ENCODE data around the gene TEX14. TPM values are rescaled to one million over a fixed set of nuclear protein-coding genes. Genes with fewer than 3 reads are reported as not detected.

TEX14 gene
- total RNA-seq, 4 donors from 2014 or later, result 0.11 to 2.3 (median 0.27) TPM

GRCh38 chr17:58513965-58514769 is 177.7 kb downstream of the TEX14 start, which contains the start of gene MTMR4:
Gene MTMR4 (minus strand): TSS chr17:58514638. CDS start chr17:58514407, 231 bp downstream.
- peaks cover 27 to 38% of the 10 kb centered on the region in 2 donors for H3K4me1 ChIP-seq
- H3K27ac ChIP-seq, result peak within 1 kb of the TSS; percentile 44 to 73 (median 70)
- peak; percentile 84 to 88 for DNase-seq
- intact Hi-C loops (cut with DNase I), result loop anchor here (5.0 to 10.0 kb wide), 2 partner anchors 121 to 488 kb away; no protein-coding TSS in a partner anchor
- WGBS, 2 donors, result 1 to 3% methylated on average over 27 to 29 of the region's 64 CpGs
- TF ChIP-seq, protein P1, sequence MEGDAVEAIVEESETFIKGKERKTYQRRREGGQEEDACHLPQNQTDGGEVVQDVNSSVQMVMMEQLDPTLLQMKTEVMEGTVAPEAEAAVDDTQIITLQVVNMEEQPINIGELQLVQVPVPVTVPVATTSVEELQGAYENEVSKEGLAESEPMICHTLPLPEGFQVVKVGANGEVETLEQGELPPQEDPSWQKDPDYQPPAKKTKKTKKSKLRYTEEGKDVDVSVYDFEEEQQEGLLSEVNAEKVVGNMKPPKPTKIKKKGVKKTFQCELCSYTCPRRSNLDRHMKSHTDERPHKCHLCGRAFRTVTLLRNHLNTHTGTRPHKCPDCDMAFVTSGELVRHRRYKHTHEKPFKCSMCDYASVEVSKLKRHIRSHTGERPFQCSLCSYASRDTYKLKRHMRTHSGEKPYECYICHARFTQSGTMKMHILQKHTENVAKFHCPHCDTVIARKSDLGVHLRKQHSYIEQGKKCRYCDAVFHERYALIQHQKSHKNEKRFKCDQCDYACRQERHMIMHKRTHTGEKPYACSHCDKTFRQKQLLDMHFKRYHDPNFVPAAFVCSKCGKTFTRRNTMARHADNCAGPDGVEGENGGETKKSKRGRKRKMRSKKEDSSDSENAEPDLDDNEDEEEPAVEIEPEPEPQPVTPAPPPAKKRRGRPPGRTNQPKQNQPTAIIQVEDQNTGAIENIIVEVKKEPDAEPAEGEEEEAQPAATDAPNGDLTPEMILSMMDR (IDR thresholded peaks at IDR 0.05), result no peak
- TF ChIP-seq POLR2A (IDR thresholded peaks at IDR 0.05), result peak in 1 of 2 donors; percentile 48
- peaks cover 27 to 30% of the 10 kb centered on the region in 2 donors for H3K36me3 ChIP-seq
- H3K27me3 ChIP-seq, result no peaks in the 10 kb centered on the region
- no peaks in the 10 kb centered on the region for H3K9me3 ChIP-seq
- peak within 1 kb of the TSS; percentile 39 to 59 (median 41) for H3K4me3 ChIP-seq (replicated peaks in 1 of 3)

- H3K27me3 ChIP-seq, result no peaks in the 10 kb centered on the region
- no peak for DNase-seq
- 39 to 46% methylated on average over 14 of the region's 14 CpGs for WGBS, 2 donors
- H3K4me1 ChIP-seq, result peaks cover 27 to 35% of the 10 kb centered on the region in 2 donors
- H3K27ac ChIP-seq, result no peak overlapping the region
- peak overlapping the region; percentile 39 to 59 (median 41) for H3K4me3 ChIP-seq (replicated peaks in 1 of 3)
- peaks cover 33 to 34% of the 10 kb centered on the region in 2 donors for H3K36me3 ChIP-seq
- intact Hi-C loops (cut with DNase I), result loop anchor here (5.0 to 10.0 kb wide), 2 partner anchors 121 to 489 kb away; no protein-coding TSS in a partner anchor
- H3K9me3 ChIP-seq, result no peaks in the 10 kb centered on the region
- TF ChIP-seq, protein P1 (IDR thresholded peaks at IDR 0.05), result no peak
- no peak for TF ChIP-seq POLR2A (IDR thresholded peaks at IDR 0.05)
These were observed 178.4 kb downstream of the TEX14 start for GRCh38 chr17:58513267-58513964.

GRCh38 chr17:58510075-58510474 is 181.8 kb downstream of the TEX14 start:
- Histone ChIP-seq H3K9me3 (no peaks in the 10 kb centered on the region), H3K4me3 (replicated peaks in 1 of 3) (no peak overlapping the region), H3K36me3 (peaks cover 63 to 66% of the 10 kb centered on the region in 2 donors), H3K27ac (no peak overlapping the region), H3K27me3 (no peaks in the 10 kb centered on the region), H3K4me1 (peaks cover 11 to 14% of the 10 kb centered on the region in 2 donors)
- WGBS, 2 donors, result 92 to 94% methylated on average over 5 of the region's 5 CpGs
- intact Hi-C loops (cut with DNase I), result loop anchor here (5.0 to 10.0 kb wide), 2 partner anchors 125 to 492 kb away; no protein-coding TSS in a partner anchor
- DNase-seq, result no peak
- TF ChIP-seq, protein P1 (IDR thresholded peaks at IDR 0.05), result no peak
- no peak for TF ChIP-seq POLR2A (IDR thresholded peaks at IDR 0.05)

DNA sequence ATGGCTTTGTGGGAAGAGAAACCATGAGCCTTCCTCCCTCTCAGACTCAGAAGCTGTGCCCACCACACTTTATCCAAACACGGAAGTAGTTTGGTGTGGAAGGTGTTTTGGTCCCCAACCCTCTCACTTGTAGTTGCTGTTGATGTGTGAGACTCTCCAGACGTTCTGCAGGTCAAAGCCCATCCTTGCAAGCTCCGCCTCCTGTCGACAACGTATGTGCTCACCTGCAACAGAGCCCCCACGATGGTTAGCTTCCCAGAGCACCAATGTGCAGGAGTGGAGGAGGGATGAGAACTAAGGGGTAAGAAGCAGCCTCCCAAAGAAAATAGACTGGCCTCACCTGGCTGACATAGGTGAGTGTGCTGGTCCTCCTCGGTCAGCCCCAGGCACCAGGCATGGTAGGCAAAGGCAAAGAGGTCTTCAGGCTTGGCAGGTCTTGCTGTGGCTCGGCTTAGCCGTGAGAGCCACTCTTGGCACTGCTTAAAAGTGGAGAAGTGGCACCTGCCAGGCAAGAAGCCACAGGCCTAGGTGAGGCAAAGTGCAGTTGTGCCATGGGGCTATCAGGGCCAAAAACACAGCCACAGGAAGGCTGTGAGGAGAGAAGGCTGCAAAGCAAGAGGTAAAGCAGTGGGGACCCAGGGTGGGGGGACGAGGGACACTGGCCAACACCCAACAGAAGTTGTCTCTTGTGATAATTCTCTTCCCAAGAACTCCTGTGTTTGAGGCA is 183.3 kb downstream of the TEX14 start:
- no peak for DNase-seq
- Histone ChIP-seq H3K4me1 (peaks cover under 1 to 4% of the 10 kb centered on the region in 2 donors), H3K9me3 (no peaks in the 10 kb centered on the region), H3K27me3 (no peaks in the 10 kb centered on the region), H3K36me3 (peaks cover 77 to 82% of the 10 kb centered on the region in 2 donors), H3K27ac (no peak overlapping the region), H3K4me3 (replicated peaks in 1 of 3) (no peak overlapping the region)
- TF ChIP-seq, protein P1 (IDR thresholded peaks at IDR 0.05), result no peak
- TF ChIP-seq POLR2A (IDR thresholded peaks at IDR 0.05), result no peak
- WGBS, 2 donors, result 81 to 87% methylated on average over 10 of the region's 10 CpGs
- intact Hi-C loops (cut with DNase I), result no loop called here
